Putamen (tissue), 1 donor: Measurements from ENCODE around the gene CHRNG.
"Not testable (repeated sequence)": the region's sequence is repeated elsewhere in the genome, so short reads cannot be mapped to it uniquely, and the experiment has no call there.

ENCODE experiments used
- DNase-seq: peaks from one replicate; pipeline ENCODE4 v3.0.0-alpha.2; 2016; ENCODE audit warnings: low spot score

CHRNG gene

DNA sequence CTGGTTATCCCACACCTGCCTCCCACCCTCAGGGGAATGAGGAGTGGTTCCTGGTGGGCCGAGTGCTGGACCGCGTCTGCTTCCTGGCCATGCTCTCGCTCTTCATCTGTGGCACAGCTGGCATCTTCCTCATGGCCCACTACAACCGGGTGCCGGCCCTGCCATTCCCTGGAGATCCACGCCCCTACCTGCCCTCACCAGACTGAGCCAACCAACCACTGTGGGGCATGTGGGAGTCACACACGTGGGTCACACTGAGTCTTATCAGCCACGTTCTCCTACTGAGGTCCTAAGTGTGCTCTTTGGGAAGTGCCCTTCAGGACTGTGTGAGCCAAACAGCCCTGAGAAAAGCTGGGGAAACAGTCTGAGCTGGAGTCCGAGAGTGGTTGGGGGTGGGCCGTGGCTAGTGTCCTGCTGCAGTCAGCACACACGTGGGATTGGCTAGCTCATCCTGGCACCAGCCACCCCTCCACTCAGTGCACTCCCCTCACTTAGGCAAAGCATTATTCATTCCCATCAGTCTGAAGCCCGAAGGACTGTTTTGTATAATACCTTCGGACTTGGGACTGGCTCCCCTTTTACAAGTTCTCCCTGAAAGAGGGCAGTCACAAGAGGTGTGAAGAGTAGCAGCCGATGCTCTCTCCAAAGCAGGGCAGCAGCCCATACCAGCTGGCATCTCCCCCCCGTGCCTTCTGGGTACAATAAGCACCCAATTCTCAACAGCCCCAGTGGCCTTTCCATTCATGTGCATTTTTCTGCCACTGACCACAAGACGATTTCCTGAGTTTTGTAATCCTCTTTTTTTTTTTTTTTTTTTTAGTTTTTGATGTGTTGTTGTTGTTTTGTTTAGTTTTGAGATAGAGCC lies 6.3 kb downstream of the CHRNG start:
- no peak for DNase-seq

- no peak for DNase-seq
Observed at GRCh38 chr2:232547991-232548390, 8.5 kb downstream of the CHRNG start.

DNA sequence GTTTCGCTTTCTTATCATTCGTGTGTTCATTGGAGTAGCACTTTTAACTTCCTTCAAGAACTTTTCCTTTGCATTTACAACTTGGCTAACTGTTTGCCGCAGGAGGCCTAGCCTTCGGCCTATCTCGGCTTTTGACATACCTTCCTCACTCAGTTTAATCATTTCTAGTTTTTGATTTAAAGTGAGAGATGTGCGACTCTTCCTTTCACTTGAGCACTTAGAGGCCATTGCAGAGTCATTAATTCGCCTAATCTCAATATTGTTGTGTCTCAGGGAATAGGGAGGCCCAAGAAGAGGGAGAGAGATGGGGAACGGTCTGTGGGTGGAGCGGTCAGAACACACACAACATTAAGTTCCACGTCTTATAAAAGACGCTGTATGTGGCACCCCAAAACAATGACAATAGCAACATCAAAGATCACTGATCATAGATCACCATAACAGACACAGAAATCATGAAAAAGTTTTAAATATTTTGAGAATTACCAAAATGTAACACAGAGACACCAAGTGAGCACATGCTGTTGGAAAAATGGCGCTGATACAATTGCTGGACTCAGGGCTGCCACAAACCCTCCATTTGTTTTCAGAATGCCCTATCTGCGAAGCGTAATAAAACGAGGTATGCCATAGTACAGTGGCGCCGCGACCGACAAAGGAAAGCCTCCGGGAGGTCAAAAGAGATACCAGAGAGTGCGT lies 10.3 kb downstream of the CHRNG start:
- DNase-seq: no peak

DNA sequence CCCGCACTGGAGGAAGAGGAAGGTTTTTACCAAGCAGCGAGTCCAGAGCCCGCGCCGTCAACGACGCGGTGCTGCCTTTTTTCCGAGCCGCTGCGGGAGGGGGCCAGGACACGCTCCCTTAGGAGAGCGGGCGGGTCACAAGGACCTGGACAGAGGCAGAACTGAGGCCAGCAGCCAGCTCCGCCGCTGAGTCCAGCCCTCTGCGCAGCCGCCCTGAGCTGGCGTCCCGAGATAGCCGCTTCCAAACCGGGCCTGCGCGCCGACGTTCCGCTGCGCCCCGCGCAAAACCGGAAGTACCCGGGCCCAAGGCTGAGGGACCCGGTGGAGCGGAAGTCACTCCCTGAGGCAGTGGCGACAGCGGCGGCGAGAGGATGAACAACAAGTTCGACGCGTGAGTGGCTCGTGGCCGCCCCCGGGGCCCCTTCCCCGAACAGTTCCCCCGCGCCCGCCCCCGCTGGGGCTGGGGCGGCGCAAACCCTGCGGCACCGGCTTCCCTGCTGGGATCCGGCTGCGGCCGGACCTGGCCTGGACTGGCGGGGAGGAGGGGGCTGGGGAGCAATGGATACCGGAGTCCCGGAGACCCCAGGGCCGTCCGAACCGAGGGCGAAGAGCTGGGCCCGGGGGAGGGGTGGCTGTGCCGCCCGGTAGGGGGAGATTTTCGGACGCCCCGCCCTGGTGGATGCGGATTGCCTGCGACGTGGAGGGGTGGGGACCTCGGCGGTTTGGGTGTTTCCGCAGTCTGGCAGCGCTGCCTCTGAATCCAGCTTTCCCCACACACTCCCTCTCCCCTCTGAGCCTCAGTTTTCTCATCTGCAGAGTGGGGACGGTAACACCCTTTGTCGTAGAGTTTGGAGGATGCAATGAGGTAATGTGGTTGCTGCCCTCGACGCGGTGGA lies 11.1 kb downstream of the CHRNG start, which contains the start of the genes EIF4E2 and TIGD1:
EIF4E2 (plus strand) TSS at position 336 of the 896 bp plus-strand sequence; CDS start at position 372, 36 bp downstream.
TIGD1 (minus strand) TSS at position 204 of the 896 bp plus-strand sequence. CDS start 675 bp downstream, outside the sequence.
- peak; percentile 94 for DNase-seq

DNA sequence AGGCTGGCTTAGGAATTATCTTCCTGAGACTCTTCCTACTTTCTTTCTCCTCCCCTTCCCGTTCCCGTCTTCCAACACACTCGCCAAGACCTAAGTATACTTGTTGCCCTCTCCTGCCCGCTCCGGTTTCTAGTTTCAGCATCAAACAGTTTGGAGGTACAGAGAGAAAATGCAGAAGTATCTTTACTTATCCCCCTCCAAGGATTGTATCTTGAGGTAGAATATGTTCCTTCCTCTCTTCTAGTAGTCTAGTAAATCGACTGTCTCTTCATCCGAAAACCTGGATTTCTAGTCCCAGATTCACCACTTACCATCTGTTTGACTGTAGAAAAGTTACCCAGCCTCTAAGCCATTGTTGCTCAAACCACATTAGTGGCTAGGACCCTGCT lies 11.8 kb downstream of the CHRNG start:
- no peak for DNase-seq

DNA sequence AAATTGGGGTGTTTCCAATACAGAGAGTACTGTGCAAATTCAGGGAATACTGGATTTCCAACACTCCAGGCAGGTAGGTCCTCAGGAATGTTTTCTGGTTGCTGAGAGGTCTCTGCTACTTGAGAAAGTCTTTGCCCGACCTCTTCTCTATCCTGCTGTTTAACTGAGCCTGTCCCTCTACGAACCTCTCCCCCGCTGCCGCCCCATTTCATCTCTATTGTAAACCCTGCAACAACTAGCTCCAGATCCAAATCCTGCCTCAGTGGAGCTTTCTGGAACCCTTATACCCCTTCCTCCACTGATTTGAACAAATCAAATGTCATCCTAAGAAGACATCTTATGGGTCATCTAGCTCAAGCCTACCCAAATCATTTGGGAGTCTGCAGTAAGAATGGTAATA lies 12.3 kb downstream of the CHRNG start:
- DNase-seq: no peak

GRCh38 chr2:232556426-232556825 lies 16.9 kb downstream of the CHRNG start:
- DNase-seq: no peak

GRCh38 chr2:232562515-232563151 lies 23.1 kb downstream of the CHRNG start:
- DNase-seq: no peak

DNA sequence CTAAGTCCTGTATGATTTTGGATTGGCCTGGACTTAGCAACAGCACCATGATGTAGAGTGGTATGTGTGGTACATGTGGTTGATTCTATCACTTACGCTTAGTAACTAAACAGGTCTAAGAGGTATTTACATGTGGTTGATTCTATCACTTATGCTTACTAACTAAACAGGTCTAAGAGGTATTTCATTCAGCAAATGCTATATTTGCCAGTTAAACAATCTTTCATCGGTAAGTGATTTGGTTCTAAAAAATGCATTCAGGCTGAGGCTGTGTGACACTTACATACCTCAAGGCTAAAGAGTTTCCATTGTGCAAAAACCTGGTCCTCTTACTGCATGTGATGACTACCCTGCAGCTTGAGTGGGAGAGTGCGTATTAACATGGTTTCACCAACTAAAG lies 24.1 kb downstream of the CHRNG start:
- DNase-seq: no peak

DNA sequence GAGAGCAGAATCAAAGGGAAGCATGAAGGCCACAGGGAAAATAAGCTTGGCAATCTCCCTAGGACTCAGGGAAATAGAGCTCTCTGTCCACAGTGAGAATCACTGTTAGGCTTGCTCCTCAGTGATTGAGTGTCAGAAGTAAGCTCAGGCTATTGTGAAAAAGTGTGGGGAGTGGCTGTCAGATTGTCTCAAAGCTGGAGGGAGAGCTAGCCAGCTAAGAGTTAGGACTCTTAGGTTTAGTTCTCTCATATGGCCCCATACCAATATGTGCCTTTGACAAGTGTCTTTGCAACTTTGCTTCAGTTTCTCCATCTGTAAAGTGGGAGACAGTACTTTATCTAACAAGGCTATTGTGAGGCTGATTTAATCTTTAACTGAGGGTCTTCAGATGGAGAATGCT lies 28.2 kb downstream of the CHRNG start:
- no peak for DNase-seq

DNA sequence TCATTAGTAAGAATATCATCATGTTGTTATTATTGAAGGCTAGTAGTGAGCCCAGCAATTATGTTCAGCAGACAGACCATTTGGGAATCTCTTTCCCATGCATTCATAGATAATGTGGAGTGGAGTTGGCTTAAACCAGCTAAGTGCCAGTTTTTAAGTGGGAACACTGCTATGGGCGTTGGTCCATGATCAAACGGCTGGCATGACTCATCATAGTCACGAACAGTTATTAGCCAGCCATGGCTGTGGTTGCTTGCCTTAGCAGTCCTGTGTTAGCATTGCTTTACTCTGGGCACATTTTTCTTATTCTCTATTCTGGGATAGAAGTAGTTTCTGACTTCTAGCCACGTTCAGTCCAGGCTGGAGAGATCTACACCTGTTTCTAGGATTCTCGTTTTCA lies 28.7 kb downstream of the CHRNG start:
- DNase-seq: no peak

- DNase-seq: no peak
Observed at GRCh38 chr2:232569541-232569940, 30.0 kb downstream of the CHRNG start.

DNA sequence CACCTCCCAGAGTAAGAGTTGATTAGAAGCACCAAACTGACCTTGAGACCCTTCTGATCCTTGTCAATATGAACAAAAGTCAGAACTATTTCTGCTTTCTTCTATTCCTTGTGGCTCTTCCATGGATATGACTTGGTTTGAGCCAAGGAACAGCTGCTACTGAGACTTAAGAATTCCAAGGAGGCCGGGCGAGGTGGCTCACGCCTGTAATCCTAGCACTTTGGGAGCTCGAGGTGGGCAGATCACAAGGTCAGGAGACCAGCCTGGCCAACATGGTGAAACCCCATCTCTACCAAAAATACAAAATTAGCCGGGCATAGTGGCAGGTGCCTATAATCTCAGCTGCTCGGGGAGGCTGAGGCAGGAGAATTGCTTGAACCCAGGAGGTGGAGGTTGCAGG lies 31.0 kb downstream of the CHRNG start:
- not testable (repeated sequence) for DNase-seq

- no peak for DNase-seq
Observed at GRCh38 chr2:232571026-232571474, 31.6 kb downstream of the CHRNG start.

DNA sequence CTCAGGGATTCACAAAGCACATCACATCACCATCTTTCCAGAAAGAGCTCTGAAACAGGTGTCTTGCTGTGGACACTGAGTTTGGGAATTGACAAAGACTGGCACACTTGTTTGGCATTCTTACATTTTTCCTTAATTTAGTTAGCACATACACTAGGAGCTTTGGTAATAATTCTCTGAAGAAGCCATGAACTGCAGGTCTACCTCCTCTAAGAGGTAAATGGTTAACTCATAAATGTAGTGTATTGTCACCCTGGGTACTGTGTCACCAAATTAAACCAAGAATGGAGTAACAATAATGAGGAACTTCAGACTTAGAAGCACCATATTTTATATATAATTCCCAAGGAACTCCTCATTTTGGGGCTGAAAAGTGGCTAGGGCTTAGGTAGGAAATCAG lies 33.5 kb downstream of the CHRNG start:
- DNase-seq: no peak

DNA sequence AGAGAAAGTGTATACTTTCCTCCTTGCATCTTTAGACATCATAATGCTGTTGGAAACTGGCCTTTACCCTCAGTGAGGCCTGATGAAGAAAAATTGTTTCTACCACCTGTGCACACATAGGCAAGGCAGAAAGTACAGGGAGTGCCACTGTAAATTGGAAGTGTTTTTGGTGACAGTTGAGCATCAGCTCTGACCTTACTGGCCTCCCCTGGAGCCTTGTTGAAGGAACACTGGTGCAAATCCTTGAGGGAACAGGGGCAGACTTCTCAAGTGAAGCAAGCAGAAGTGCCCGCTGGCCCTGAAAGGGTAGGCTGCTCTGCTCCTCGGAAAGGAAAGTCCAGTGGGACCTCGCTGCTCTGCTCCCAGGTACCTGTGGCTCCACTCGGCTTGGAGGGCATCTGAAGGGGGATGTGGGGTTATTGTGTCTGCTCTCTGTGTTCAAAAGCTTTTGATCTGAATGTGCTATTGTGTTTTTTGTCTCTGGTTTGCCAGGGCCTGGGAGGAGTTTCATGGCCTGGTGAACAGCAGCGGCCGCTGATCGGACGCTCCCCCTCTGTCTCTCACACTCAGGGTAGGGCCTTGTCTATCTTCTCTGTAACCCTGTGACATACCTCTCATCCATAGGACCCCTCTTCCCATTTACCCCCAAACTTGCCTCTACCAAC lies 34.4 kb downstream of the CHRNG start:
- no peak for DNase-seq

GRCh38 chr2:232574674-232575403 lies 35.3 kb downstream of the CHRNG start:
- no peak for DNase-seq

DNA sequence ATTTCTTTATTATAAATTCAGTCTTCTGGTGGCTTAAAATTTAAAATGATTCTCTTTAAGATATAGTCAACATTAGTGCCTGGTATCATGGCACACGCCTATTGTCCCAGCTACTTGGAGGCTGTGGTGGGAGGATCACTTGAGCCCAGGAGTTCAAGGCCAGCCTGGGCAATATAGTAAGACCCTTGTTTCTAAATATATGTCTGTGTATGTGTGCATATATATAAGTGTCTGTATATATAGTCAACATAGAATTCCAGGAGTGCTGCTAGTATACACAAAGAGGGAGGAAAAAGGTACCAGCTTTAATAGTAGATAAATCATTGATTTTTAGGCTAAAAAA lies 35.9 kb downstream of the CHRNG start:
- DNase-seq: no peak

DNA sequence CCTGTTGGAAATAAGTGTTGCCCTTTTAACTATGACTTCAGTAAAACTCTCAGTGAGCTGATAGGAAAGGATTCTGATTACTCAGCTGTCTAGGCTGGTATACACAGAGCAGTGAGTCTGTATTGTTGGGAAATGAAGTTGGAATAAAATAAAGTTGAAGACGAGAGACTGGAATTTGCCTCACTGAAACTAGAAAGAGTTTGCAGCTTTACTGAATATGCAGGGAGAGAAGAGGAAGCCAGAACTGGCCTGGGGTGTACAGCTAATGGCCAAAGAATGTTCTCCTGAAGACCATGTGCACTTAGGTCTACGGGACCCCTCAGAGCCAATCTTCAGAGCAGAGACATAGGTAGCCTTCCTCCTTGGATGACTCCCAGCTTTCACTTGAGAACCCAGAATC lies 37.5 kb downstream of the CHRNG start:
- no peak for DNase-seq

DNA sequence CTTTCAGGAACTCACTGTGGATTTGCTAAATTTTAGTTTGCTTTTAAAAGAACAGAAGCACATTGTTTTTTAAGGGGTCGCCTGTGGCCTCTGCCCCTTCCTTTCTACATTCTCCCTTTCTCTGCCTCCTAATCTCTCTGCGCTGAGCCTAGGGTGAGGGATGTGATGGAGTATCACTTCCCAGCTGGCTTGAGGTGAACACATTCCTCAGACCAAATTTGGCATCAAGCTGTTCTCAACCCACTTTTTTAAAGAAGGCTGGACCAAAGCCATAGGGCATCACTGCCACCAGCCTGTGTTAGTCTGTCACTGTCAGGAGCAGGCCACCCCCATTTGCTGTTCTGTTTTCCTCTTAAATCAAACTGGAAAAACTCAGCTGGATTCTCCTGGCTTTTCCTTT lies 38.3 kb downstream of the CHRNG start:
- no peak for DNase-seq

GRCh38 chr2:232578626-232579025 lies 39.1 kb downstream of the CHRNG start:
- DNase-seq: no peak
